Activated CD4-positive, alpha-beta T cell treated with anti-CD3 and anti-CD28 coated beads, Interleukin-2, amount 50 U/mL, for 16 hours (primary cell): Measurements from ENCODE around the gene PNKP.

Experiments used
- DNase-seq: peaks from one replicate; pipeline ENCODE4 v3.0.0-alpha.2; 2020

PNKP gene

GRCh38 chr19:49889687-49890348 lies 22.4 kb upstream of the PNKP start:
- peak; percentile 84 for DNase-seq

GRCh38 chr19:49889038-49889686 lies 21.8 kb upstream of the PNKP start:
- DNase-seq, result no peak

GRCh38 chr19:49888510-49888824 lies 21.1 kb upstream of the PNKP start:
- DNase-seq, result no peak

- DNase-seq, result no peak
Measured at GRCh38 chr19:49887665-49888509, 20.5 kb upstream of the PNKP start.

GRCh38 chr19:49887037-49887664 lies 19.8 kb upstream of the PNKP start:
- DNase-seq, result no peak

GRCh38 chr19:49884760-49885159 lies 17.4 kb upstream of the PNKP start:
- DNase-seq, result no peak

GRCh38 chr19:49884109-49884508 lies 16.7 kb upstream of the PNKP start:
- no peak for DNase-seq

GRCh38 chr19:49883094-49883493 lies 15.7 kb upstream of the PNKP start:
- DNase-seq, result no peak

GRCh38 chr19:49882643-49883042 lies 15.3 kb upstream of the PNKP start:
- DNase-seq, result no peak

GRCh38 chr19:49881672-49882394 lies 14.5 kb upstream of the PNKP start:
- no peak for DNase-seq

GRCh38 chr19:49881186-49881585 lies 13.8 kb upstream of the PNKP start:
- no peak for DNase-seq

GRCh38 chr19:49880162-49880869 lies 12.9 kb upstream of the PNKP start:
- DNase-seq, result no peak

- peak; percentile 42 for DNase-seq
Measured at GRCh38 chr19:49879243-49879963, 12.0 kb upstream of the PNKP start.

- no peak for DNase-seq
Measured at GRCh38 chr19:49878744-49879070, 11.3 kb upstream of the PNKP start.

- DNase-seq, result peak; percentile 99
Measured at GRCh38 chr19:49877879-49878743, 10.7 kb upstream of the PNKP start.

- DNase-seq, result peak; percentile 99
Measured at GRCh38 chr19:49877020-49877878, 9.9 kb upstream of the PNKP start, which contains the start of the genes AKT1S1 and TBC1D17. AKT1S1 (minus strand) TSS chr19:49877355; CDS start chr19:49873295, 4,060 bp downstream. TBC1D17 (plus strand) TSS chr19:49877702; CDS start chr19:49877724, 22 bp downstream.

GRCh38 chr19:49876422-49877019 lies 9.1 kb upstream of the PNKP start:
- DNase-seq, result peak; percentile 99

GRCh38 chr19:49875857-49876421 lies 8.6 kb upstream of the PNKP start:
- peak; percentile 63 for DNase-seq

GRCh38 chr19:49875177-49875576 lies 7.8 kb upstream of the PNKP start:
- no peak for DNase-seq
